ENCODE results near the gene SLX4IP.

DNA sequence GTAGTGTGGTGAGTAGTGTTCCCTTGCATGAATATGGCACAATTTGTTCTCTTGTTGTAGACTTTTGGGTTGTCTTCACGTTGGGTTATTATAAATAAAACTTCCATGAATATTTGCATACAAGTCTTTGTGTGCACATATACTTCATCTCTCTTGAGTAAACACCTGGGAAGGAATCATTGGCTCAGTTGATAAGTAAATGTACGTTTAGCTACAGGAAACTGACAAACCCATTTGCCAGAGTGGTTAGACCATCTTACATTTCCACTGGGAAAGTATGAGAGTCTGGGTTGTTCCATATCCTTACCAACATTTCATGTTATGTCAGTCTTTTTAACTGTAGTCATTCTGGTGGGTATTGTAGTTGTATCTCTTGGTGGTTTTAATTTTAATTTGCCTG, 119.2 kb downstream of the SLX4IP start:
- TF ChIP-seq, protein P1, sequence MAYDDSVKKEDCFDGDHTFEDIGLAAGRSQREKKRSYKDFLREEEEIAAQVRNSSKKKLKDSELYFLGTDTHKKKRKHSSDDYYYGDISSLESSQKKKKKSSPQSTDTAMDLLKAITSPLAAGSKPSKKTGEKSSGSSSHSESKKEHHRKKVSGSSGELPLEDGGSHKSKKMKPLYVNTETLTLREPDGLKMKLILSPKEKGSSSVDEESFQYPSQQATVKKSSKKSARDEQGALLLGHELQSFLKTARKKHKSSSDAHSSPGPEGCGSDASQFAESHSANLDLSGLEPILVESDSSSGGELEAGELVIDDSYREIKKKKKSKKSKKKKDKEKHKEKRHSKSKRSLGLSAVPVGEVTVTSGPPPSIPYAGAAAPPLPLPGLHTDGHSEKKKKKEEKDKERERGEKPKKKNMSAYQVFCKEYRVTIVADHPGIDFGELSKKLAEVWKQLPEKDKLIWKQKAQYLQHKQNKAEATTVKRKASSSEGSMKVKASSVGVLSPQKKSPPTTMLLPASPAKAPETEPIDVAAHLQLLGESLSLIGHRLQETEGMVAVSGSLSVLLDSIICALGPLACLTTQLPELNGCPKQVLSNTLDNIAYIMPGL (CRISPR knock-in tag; IDR thresholded peaks at IDR 0.05; ENCODE audit: borderline replicate concordance) = no peak
- TF ChIP-seq BHLHE40 (IDR thresholded peaks at IDR 0.05; ENCODE audit: low read depth, low read length) (no peak), POLR2A (IDR thresholded peaks at IDR 0.05; ENCODE audit: low read length) (no peak), RARB (CRISPR knock-in tag; IDR thresholded peaks at IDR 0.05) (no peak), EHMT2 (IDR thresholded peaks at IDR 0.05; ENCODE audit: low read depth) (no peak), RCOR1 (IDR thresholded peaks at IDR 0.05; ENCODE audit: low read depth, low read length) (no peak), RNF2 (IDR thresholded peaks at IDR 0.05; ENCODE audit: borderline replicate concordance, low read depth) (no peak)
- TF ChIP-seq, protein P2, sequence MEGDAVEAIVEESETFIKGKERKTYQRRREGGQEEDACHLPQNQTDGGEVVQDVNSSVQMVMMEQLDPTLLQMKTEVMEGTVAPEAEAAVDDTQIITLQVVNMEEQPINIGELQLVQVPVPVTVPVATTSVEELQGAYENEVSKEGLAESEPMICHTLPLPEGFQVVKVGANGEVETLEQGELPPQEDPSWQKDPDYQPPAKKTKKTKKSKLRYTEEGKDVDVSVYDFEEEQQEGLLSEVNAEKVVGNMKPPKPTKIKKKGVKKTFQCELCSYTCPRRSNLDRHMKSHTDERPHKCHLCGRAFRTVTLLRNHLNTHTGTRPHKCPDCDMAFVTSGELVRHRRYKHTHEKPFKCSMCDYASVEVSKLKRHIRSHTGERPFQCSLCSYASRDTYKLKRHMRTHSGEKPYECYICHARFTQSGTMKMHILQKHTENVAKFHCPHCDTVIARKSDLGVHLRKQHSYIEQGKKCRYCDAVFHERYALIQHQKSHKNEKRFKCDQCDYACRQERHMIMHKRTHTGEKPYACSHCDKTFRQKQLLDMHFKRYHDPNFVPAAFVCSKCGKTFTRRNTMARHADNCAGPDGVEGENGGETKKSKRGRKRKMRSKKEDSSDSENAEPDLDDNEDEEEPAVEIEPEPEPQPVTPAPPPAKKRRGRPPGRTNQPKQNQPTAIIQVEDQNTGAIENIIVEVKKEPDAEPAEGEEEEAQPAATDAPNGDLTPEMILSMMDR (IDR thresholded peaks at IDR 0.05) = no peak
- TF ChIP-seq, protein P3, sequence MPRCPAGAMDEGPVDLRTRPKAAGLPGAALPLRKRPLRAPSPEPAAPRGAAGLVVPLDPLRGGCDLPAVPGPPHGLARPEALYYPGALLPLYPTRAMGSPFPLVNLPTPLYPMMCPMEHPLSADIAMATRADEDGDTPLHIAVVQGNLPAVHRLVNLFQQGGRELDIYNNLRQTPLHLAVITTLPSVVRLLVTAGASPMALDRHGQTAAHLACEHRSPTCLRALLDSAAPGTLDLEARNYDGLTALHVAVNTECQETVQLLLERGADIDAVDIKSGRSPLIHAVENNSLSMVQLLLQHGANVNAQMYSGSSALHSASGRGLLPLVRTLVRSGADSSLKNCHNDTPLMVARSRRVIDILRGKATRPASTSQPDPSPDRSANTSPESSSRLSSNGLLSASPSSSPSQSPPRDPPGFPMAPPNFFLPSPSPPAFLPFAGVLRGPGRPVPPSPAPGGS (IDR thresholded peaks at IDR 0.05) = no peak
- TF ChIP-seq, protein P4, sequence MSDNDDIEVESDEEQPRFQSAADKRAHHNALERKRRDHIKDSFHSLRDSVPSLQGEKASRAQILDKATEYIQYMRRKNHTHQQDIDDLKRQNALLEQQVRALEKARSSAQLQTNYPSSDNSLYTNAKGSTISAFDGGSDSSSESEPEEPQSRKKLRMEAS (IDR thresholded peaks at IDR 0.05) = no peak
- TF ChIP-seq, protein P5, sequence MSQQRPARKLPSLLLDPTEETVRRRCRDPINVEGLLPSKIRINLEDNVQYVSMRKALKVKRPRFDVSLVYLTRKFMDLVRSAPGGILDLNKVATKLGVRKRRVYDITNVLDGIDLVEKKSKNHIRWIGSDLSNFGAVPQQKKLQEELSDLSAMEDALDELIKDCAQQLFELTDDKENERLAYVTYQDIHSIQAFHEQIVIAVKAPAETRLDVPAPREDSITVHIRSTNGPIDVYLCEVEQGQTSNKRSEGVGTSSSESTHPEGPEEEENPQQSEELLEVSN (IDR thresholded peaks at IDR 0.05; ENCODE audit: borderline replicate concordance, low read depth) = no peak
